Ovary (tissue), 9 donors: Measurements from ENCODE around the gene HOXC12. TPM values are rescaled to one million over a fixed set of nuclear protein-coding genes. Genes with fewer than 3 reads are reported as not detected.
A peak's percentile ranks its signal among the peaks of the same experiment; 100 is the strongest.

Experiments used
- DNase-seq, 5 donors: peaks; one replicate each; pipeline ENCODE4 v3.0.0-alpha.2; 2019 to 2020
- H3K27ac ChIP-seq, 2 donors: fragments of 200-600 bp; one replicate each; pipeline versions ENCODE4 v1.5.1 to v1.8.0; 2019 to 2022
- H3K27me3 ChIP-seq: fragments of 200-600 bp; one replicate; pipeline ENCODE4 v1.8.0; 2022
- H3K36me3 ChIP-seq: fragments of 200-600 bp; sonication (generic); one replicate; pipeline ENCODE4 v1.5.1; 2019
- H3K4me1 ChIP-seq: one replicate; pipeline ENCODE4 v1.8.1; 2013; ENCODE audit warnings: mild to moderate bottlenecking, moderate library complexity; ENCODE audit not compliant: insufficient read depth
- H3K4me3 ChIP-seq: fragments of 200-600 bp; sonication (generic); one replicate; pipeline ENCODE4 v1.5.1; 2017
- H3K9me3 ChIP-seq, 2 donors: fragments of 200-600 bp in 1 of 2; sonication (generic) in 1 of 2; one replicate each; pipeline versions ENCODE4 v1.5.1 to v1.8.1; 2013 to 2019; ENCODE audit warnings: mild to moderate bottlenecking in 1 of 2, moderate library complexity in 1 of 2
- EP300 ChIP-seq: sonication (generic); formaldehyde crosslinking; IDR thresholded peaks from one replicate; pipeline ENCODE4 v1.6.1; 2017; ENCODE audit warnings: antibody characterized with exemption
- POLR2A ChIP-seq: fragments of 450-650 bp; IDR thresholded peaks from one replicate; pipeline ENCODE4 v1.6.1; 2017; ENCODE audit warnings: antibody characterized with exemption, mild to moderate bottlenecking, moderate library complexity
- WGBS, 3 donors: extraction: QIAGEN DNeasy Blood & Tissue Kit in 1 of 3; methylation state at CpG; one replicate each; pipeline versions ENCODE4 v1.1.5 to v1.1.7; 2013 to 2017; 5-methylcytosine and 5-hydroxymethylcytosine counted together
- intact Hi-C, 4 donors: fragments of 100-400 bp; cut with DNase I; formaldehyde crosslinking; loops; one replicate each; pipeline versions ENCODE4 v1.11.0 to v1.15.1; 2022 to 2023
- polyA plus RNA-seq, 2 donors: library from polyadenylated mRNA; stranded (reverse); fragments of 200-250 nt in 1 of 2; fragments of 350-450 nt in 1 of 2; fragmentation: Illumina TruSeq in 1 of 2; extraction: RNeasy Lipid Tissue Mini Kit (QIAGEN cat#74804) in 1 of 2; gene quantifications; one replicate each; pipeline ENCODE4 v1.2.3, GENCODE V29; 2013 to 2014
- total RNA-seq, 7 donors: library from RNA; depleted of rRNA in 2 of 7; stranded (reverse); fragments of >200 nt in 2 of 7; fragmentation: NEBNext Ultra II Directional in 3 of 7; extraction: Animal tissue kit (Norgen Biotek cat#: 25700) in 3 of 7; gene quantifications; one replicate each; pipeline versions ENCODE4 v1.1.0 to v1.2.4, GENCODE V29; 2016 to 2023
- TF ChIP-seq, protein P1 (sequence below), 3 donors: fragments of 450-650 bp in 2 of 3; fragments of 200-600 bp in 1 of 3; IDR thresholded peaks; one replicate each; pipeline versions ENCODE4 v1.5.1 to v1.8.0; 2016 to 2022; ENCODE audit warnings: antibody characterized with exemption in 3 of 3, mild to moderate bottlenecking in 1 of 3
- donor health status: DM: no; HTN: no; CAD: no; lungs with moderate emphysema.
- donor health status: DM: no; HTN: no; CAD: no.
- donor health status: Bipolar disorder and iron deficiency.
- donor health status: DM: yes; HTN: yes; CAD: no.
- donor health status: DM: no; HTN: no; CAD: no.
- donor health status: DM: yes; HTN: yes; CAD: no.

HOXC12 gene
- total and polyA plus RNA-seq, 9 donors: not detected

DNA sequence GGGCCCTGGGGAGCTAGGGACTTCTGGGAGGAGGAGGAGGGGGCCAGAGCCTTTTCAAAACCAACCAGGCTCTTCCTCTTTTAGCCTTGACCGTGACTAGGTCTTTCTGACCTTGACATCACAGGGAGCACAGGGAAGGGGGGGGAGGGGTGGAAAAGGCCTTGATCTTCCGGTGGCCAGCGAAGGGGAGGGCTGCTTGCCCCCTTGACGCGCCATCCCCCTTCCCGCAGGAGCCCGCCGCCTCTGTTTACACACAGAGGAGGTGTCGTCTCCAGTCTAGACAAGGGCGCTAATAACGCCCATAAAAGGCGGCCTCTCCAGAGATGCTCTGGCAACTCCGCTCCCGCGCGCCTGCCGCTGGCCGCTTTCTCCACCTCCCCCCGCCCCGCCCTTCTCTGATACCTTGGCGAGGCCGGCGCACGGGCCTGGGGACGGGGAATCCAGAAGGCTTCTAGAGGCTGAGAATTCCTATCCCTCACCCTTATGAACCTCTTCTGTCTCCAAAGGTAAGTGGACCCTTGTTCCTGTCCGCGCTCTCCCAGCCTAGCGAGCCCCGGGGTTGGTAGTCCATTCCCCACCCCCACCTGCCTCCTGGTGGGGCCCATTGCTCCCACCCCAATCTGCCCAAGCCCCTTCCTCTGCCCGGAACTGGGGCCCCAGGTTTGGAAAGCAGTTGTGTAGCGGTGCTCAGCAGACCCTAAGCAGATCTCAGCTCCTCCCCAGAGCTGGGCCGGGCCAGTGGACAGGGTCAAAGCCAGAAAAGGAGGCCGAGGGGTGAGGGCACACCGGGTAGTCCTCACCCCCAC lies 4.9 kb upstream of the HOXC12 start:
- WGBS, 3 donors: 5 to 11% (median 6%) methylated on average over 34 of the region's 34 CpGs

DNA sequence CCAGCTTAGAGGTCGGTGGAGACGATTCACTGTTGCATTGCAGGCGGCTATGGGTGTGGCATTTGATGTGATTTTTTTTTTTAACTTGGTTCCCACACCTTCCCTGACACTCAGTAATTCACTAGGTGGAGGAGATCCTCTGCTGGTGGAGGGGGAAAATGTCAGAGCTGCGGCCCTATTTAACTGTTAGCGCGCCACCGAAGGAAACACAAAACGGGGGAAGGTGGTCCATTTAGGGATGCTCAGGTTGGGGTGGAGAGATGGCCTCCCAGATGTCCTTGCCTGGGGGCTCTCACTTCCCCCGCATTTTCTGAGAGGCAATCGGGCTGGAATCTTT lies 4.3 kb upstream of the HOXC12 start:
- no peak for DNase-seq
- H3K27me3 ChIP-seq: peaks cover 14% of the 10 kb centered on the region
- no peak overlapping the region for H3K4me3 ChIP-seq
- WGBS, 3 donors: 4 to 5% (median 5%) methylated on average over 10 of the region's 10 CpGs
- no peaks in the 10 kb centered on the region for H3K9me3 ChIP-seq
- no peak overlapping the region for H3K27ac ChIP-seq
- peaks cover 4% of the 10 kb centered on the region for H3K4me1 ChIP-seq
- H3K36me3 ChIP-seq: no peaks in the 10 kb centered on the region
- intact Hi-C loops: no loop called here
- TF ChIP-seq EP300: no peak
- TF ChIP-seq, protein P1, sequence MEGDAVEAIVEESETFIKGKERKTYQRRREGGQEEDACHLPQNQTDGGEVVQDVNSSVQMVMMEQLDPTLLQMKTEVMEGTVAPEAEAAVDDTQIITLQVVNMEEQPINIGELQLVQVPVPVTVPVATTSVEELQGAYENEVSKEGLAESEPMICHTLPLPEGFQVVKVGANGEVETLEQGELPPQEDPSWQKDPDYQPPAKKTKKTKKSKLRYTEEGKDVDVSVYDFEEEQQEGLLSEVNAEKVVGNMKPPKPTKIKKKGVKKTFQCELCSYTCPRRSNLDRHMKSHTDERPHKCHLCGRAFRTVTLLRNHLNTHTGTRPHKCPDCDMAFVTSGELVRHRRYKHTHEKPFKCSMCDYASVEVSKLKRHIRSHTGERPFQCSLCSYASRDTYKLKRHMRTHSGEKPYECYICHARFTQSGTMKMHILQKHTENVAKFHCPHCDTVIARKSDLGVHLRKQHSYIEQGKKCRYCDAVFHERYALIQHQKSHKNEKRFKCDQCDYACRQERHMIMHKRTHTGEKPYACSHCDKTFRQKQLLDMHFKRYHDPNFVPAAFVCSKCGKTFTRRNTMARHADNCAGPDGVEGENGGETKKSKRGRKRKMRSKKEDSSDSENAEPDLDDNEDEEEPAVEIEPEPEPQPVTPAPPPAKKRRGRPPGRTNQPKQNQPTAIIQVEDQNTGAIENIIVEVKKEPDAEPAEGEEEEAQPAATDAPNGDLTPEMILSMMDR (IDR thresholded peaks at IDR 0.05): no peak
- TF ChIP-seq POLR2A: no peak

More for the DNA sequence above, 4.9 kb upstream of the HOXC12 start:
- no peaks in the 10 kb centered on the region for H3K36me3 ChIP-seq
- intact Hi-C loops: no loop called here
- no peaks in the 10 kb centered on the region for H3K9me3 ChIP-seq
- no peak for DNase-seq
- no peak for TF ChIP-seq EP300
- TF ChIP-seq, protein P1 (IDR thresholded peaks at IDR 0.05): no peak
- no peak for TF ChIP-seq POLR2A
- H3K4me3 ChIP-seq: no peak overlapping the region
- no peak overlapping the region for H3K27ac ChIP-seq
- peaks cover 11% of the 10 kb centered on the region for H3K27me3 ChIP-seq
- peaks cover 4% of the 10 kb centered on the region for H3K4me1 ChIP-seq

DNA sequence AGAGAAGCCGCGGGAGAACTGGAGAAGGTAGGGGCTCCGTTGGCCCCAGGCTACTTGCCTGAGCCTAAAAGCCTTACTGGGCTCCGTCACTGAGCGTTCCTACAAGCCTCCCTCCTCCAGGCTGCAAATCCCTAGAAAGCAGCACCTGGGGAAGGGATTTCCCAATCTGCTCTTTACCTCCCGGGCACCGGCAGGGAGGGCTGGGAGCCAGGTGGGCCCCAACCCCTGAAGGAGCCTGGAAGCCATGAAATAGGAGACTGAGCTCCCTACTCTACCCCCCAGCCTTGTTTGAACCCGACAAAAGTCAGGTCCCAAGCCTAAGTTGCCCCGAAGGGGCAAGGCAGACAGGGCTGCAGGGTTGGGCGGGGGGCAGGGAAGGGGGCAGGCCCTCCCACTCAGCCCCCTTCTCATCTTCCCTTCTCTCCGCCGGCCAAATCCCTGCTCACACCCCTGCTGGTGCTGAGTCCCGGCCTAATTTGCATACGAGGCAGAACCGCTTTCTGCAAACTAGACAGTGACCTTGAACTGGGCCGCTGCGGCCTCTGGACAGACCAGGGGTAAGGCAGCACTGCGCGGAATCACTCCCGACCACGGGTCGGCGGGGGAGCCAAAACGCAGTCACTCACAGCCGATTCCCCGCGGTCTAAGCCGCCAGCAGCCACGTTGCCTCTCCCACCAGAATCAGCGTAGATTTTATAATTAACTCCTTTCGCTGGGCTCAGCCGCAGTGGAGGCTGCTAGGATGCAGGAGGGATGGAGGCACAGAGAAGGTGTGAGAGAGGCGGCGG lies 3.7 kb upstream of the HOXC12 start:
- Histone ChIP-seq H3K27me3 (peaks cover 14% of the 10 kb centered on the region), H3K4me3 (no peak overlapping the region), H3K27ac (no peak overlapping the region), H3K36me3 (no peaks in the 10 kb centered on the region), H3K4me1 (peaks cover 4% of the 10 kb centered on the region), H3K9me3 (no peaks in the 10 kb centered on the region)
- no peak for TF ChIP-seq POLR2A
- TF ChIP-seq, protein P1 (IDR thresholded peaks at IDR 0.05): no peak
- no peak for TF ChIP-seq EP300
- intact Hi-C loops: no loop called here
- peak in 2 of 5 donors; percentile 36 to 65 for DNase-seq
- 4 to 10% (median 4%) methylated on average over 28 to 34 of the region's 34 CpGs for WGBS, 3 donors

DNA sequence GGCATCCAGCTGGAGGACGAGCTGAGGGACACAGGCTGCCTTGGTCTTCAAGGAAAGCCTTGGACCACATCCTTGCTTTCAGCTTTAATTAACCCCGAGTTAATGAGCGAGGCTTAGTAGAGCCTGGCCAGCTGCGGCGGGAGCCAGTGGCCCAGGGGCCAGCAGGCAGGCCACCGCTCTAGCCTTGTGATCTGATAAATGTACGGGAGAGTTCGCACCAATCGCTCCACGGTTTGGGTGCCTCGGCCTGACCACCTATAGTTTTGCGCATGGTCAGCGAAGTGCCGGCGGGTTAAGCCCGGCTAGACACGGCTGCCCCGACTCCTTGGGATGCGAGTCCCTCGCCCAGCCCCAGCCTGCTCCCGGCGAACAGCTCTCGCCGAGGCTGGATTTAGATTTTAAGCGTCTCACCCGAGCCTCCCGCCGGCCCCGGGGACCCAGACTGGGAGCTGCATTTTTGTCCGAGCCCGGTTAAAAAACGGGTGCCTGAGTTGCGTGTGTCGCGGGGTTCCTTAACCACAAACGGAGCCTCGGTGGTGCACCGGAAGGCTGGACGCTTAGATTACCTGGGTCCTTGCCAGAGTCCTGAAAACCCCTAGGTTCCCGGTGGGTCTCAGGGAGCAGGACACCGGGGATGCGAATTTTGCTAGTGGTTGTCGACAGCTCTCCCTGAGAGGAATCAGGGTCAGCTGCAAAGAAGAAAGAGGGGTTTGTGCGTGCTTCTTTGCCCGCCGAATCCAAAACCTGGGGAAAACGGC lies 2.9 kb upstream of the HOXC12 start:
- Histone ChIP-seq H3K4me3 (no peak overlapping the region), H3K9me3 (no peaks in the 10 kb centered on the region), H3K4me1 (peaks cover 4% of the 10 kb centered on the region), H3K27me3 (peaks cover 14% of the 10 kb centered on the region), H3K36me3 (no peaks in the 10 kb centered on the region), H3K27ac (no peak overlapping the region)
- intact Hi-C loops: no loop called here
- no peak for DNase-seq
- TF ChIP-seq POLR2A (no peak), EP300 (no peak)
- TF ChIP-seq, protein P1 (IDR thresholded peaks at IDR 0.05): no peak
- WGBS, 3 donors: 5 to 17% (median 9%) methylated on average over 25 to 47 of the region's 47 CpGs
